Measurements from ENCODE around the gene CAPN1. TPM values are rescaled to one million over a fixed set of nuclear protein-coding genes. Genes with fewer than 3 reads are reported as not detected.
"Not testable (repeated sequence)": the region's sequence is repeated elsewhere in the genome, so short reads cannot be mapped to it uniquely, and the experiment has no call there.

CAPN1 gene
- total RNA-seq = 151 and 203 TPM in 2 replicates

- peak; percentile 49 for DNase-seq (ENCODE audit: low read depth, low spot score)
Measured at GRCh38 chr11:65181569-65182257, at the start of gene CAPN1. CAPN1 (plus strand) TSS chr11:65181928; CDS start chr11:65182702, 774 bp downstream.

GRCh38 chr11:65132238-65132987 lies 49.3 kb upstream of the CAPN1 start:
- no peak for DNase-seq (ENCODE audit: low read depth, low spot score)

GRCh38 chr11:65132988-65133700 lies 48.6 kb upstream of the CAPN1 start:
- no peak for DNase-seq (ENCODE audit: low read depth, low spot score)

GRCh38 chr11:65133724-65134123 lies 48.0 kb upstream of the CAPN1 start:
- DNase-seq (ENCODE audit: low read depth, low spot score) = no peak

- DNase-seq (ENCODE audit: low read depth, low spot score) = peak; percentile 51
Measured at GRCh38 chr11:65134240-65134951, 47.3 kb upstream of the CAPN1 start, which contains the start of gene SYVN1. SYVN1 (minus strand) TSS chr11:65134519; CDS start chr11:65133601, 918 bp downstream.

GRCh38 chr11:65134952-65135632 lies 46.6 kb upstream of the CAPN1 start:
- DNase-seq (ENCODE audit: low read depth, low spot score) = peak; percentile 89

GRCh38 chr11:65135633-65136145 lies 46.0 kb upstream of the CAPN1 start:
- no peak for DNase-seq (ENCODE audit: low read depth, low spot score)

GRCh38 chr11:65136515-65137096 lies 45.1 kb upstream of the CAPN1 start:
- DNase-seq (ENCODE audit: low read depth, low spot score) = no peak

- no peak for DNase-seq (ENCODE audit: low read depth, low spot score)
Measured at GRCh38 chr11:65141896-65142494, 39.7 kb upstream of the CAPN1 start.

- no peak for DNase-seq (ENCODE audit: low read depth, low spot score)
Measured at GRCh38 chr11:65147352-65148075, 34.2 kb upstream of the CAPN1 start.

- no peak for DNase-seq (ENCODE audit: low read depth, low spot score)
Measured at GRCh38 chr11:65148657-65149056, 33.1 kb upstream of the CAPN1 start.

- DNase-seq (ENCODE audit: low read depth, low spot score) = not testable (repeated sequence)
Measured at GRCh38 chr11:65150131-65150508, 31.6 kb upstream of the CAPN1 start.

- DNase-seq (ENCODE audit: low read depth, low spot score) = no peak
Measured at GRCh38 chr11:65150509-65151299, 31.0 kb upstream of the CAPN1 start.

- no peak for DNase-seq (ENCODE audit: low read depth, low spot score)
Measured at GRCh38 chr11:65151331-65151899, 30.3 kb upstream of the CAPN1 start.

- DNase-seq (ENCODE audit: low read depth, low spot score) = no peak
Measured at GRCh38 chr11:65152122-65152521, 29.6 kb upstream of the CAPN1 start.

- DNase-seq (ENCODE audit: low read depth, low spot score) = no peak
Measured at GRCh38 chr11:65156256-65156655, 25.5 kb upstream of the CAPN1 start.

GRCh38 chr11:65156926-65157325 lies 24.8 kb upstream of the CAPN1 start:
- DNase-seq (ENCODE audit: low read depth, low spot score) = no peak

GRCh38 chr11:65157336-65157735 lies 24.4 kb upstream of the CAPN1 start:
- DNase-seq (ENCODE audit: low read depth, low spot score) = no peak
